NB4 (cell line): ENCODE results near the gene TPRG1.

Experiments
- DNase-seq: peaks from one replicate; pipeline ENCODE4 v3.0.0; 2010; ENCODE audit warnings: low read depth
- H3K4me3 ChIP-seq: one replicate; pipeline ENCODE4 v1.5.1; 2011; ENCODE audit warnings: mild to moderate bottlenecking, low read depth, low read length, moderate library complexity
- CTCF ChIP-seq: IDR thresholded peaks from one replicate; pipeline ENCODE4 v1.5.1; 2012; ENCODE audit warnings: low read depth, low read length
- MAX ChIP-seq: IDR thresholded peaks from 2 replicates; pipeline ENCODE4 v1.6.1; 2011; ENCODE audit warnings: low read depth, low read length
- MYC ChIP-seq: IDR thresholded peaks from 2 replicates; pipeline ENCODE4 v1.6.1; 2011; ENCODE audit warnings: low read depth, low read length
- POLR2A ChIP-seq: IDR thresholded peaks from 2 replicates; pipeline ENCODE4 v1.6.1; 2011; ENCODE audit warnings: mild to moderate bottlenecking; ENCODE audit not compliant: insufficient read length; ENCODE audit errors: extremely low read depth

The TPRG1 gene

GRCh38 chr3:189239616-189240015, 67.8 kb downstream of the TPRG1 start:
- TF ChIP-seq CTCF (no peak), MYC (no peak), POLR2A (no peak), MAX (no peak)
- H3K4me3 ChIP-seq, result no peak overlapping the region

GRCh38 chr3:189249987-189250386, 78.2 kb downstream of the TPRG1 start:
- DNase-seq, result no peak
- no peak for TF ChIP-seq MAX
- TF ChIP-seq MYC, result no peak
- no peak for TF ChIP-seq POLR2A
- no peak for TF ChIP-seq CTCF
- no peak overlapping the region for H3K4me3 ChIP-seq

More at GRCh38 chr3:189239616-189240015, 67.8 kb downstream of the TPRG1 start:
- DNase-seq, result no peak

- H3K4me3 ChIP-seq, result no peak overlapping the region
- TF ChIP-seq POLR2A, result no peak
- TF ChIP-seq MAX, result no peak
- no peak for TF ChIP-seq CTCF
- no peak for TF ChIP-seq MYC
- no peak for DNase-seq
These were observed 86.5 kb downstream of the TPRG1 start for GRCh38 chr3:189258261-189258660.

GRCh38 chr3:189260556-189261493, 89.1 kb downstream of the TPRG1 start:
- no peak overlapping the region for H3K4me3 ChIP-seq
- no peak for TF ChIP-seq CTCF
- no peak for TF ChIP-seq MYC
- TF ChIP-seq POLR2A, result no peak
- no peak for TF ChIP-seq MAX
- no peak for DNase-seq

- TF ChIP-seq POLR2A, result no peak
- no peak for TF ChIP-seq MAX
- TF ChIP-seq CTCF, result no peak
- TF ChIP-seq MYC, result no peak
- DNase-seq, result no peak
- no peak overlapping the region for H3K4me3 ChIP-seq
These were observed 91.0 kb downstream of the TPRG1 start for GRCh38 chr3:189262746-189263145.
